ENCODE results near the gene CENPT. TPM values are rescaled to one million over a fixed set of nuclear protein-coding genes. Genes with fewer than 3 reads are reported as not detected.

The CENPT gene
- total and polyA plus RNA-seq, 2 donors (not counting 3 experiments of a cell fraction or from before 2014, with no cell fraction given), result 60.3 to 61.3 TPM

GRCh38 chr16:67814567-67814966 lies 32.9 kb downstream of the CENPT start:
- Histone ChIP-seq H3K4me1 (ENCODE audit: control insufficient read depth, extremely low read depth, insufficient read depth, low read length) (no peaks in the 10 kb centered on the region), H3K9me3 (replicated peaks; ENCODE audit: control insufficient read depth, insufficient read depth, low read length) (no peaks in the 10 kb centered on the region), H3K9me1 (replicated peaks; ENCODE audit: control insufficient read depth, extremely low read depth, insufficient read depth, low read length) (no peaks in the 10 kb centered on the region), H3K27ac (ENCODE audit: insufficient read depth, low read depth, low read length) (no peak overlapping the region), H4K20me1 (replicated peaks; ENCODE audit: control insufficient read depth, extremely low read depth, insufficient read depth, low read length) (no peaks in the 10 kb centered on the region), H3K9ac (replicated peaks; ENCODE audit: extremely low read depth, insufficient read depth, low read length) (no peak overlapping the region), H3K36me3 (ENCODE audit: control insufficient read depth in 2 of 2, extremely low read depth in 1 of 2, insufficient read depth in 2 of 2, low read length in 2 of 2) (no peaks in the 10 kb centered on the region), H2AFZ (ENCODE audit: low read depth, low read length) (no peak overlapping the region), H3K27me3 (ENCODE audit: control insufficient read depth in 2 of 2, insufficient read depth in 2 of 2, low read length in 2 of 2) (no peaks in the 10 kb centered on the region), H3K4me3 (replicated peaks in 1 of 3; ENCODE audit: insufficient read depth in 1 of 3, low read depth in 1 of 3, low read length in 3 of 3) (no peak overlapping the region), H3K4me2 (ENCODE audit: insufficient read depth, low read length) (no peak overlapping the region), H3K79me2 (ENCODE audit: control insufficient read depth, insufficient read depth, low read length) (no peaks in the 10 kb centered on the region)
- TF ChIP-seq EZH2 (IDR thresholded peaks at IDR 0.05; ENCODE audit: borderline replicate concordance, low read depth, low read length, severe bottlenecking) (no peak), POLR2AphosphoS5 (IDR thresholded peaks at IDR 0.05; ENCODE audit: insufficient read depth, low read depth, low read length) (no peak)
- ChIA-PET CTCF (interaction anchor here (0.5 to 3.6 kb wide), 8 partner anchors 12 to 294 kb away, joined by 3 to 64 read pairs (median 29); no protein-coding TSS in a partner anchor), POLR2A (no interaction called here)
- intact Hi-C loops (cut with micrococcal nuclease), result no loop called here
- dilution Hi-C loops (cut with MboI; ENCODE audit: extremely low pct_ligation_motif_present, low sequenced_read_pairs), result no loop called here
- FAIRE-seq (no peak), DNase-seq (ENCODE audit: low read depth, low spot score) (no peak)
- no TSS peak for BruUV-seq (replicated peaks)

GRCh38 chr16:67811899-67812298 lies 35.6 kb downstream of the CENPT start:
- intact Hi-C loops (cut with micrococcal nuclease), result no loop called here
- H3K9me1 ChIP-seq (replicated peaks; ENCODE audit: control insufficient read depth, extremely low read depth, insufficient read depth, low read length), result no peaks in the 10 kb centered on the region
- BruUV-seq (replicated peaks), result no TSS peak
- ChIA-PET POLR2A (interaction anchor here (0.7 kb wide), 1 partner anchor 1157 kb away, joined by 5 read pairs; no protein-coding TSS in a partner anchor), CTCF (interaction anchor here (2.4 kb wide), 1 partner anchor 22 kb away, joined by 5 read pairs; no protein-coding TSS in a partner anchor)
- no peaks in the 10 kb centered on the region for H3K4me1 ChIP-seq (ENCODE audit: control insufficient read depth, extremely low read depth, insufficient read depth, low read length)
- dilution Hi-C loops (cut with MboI; ENCODE audit: extremely low pct_ligation_motif_present, low sequenced_read_pairs), result no loop called here
- no peak overlapping the region for H3K4me3 ChIP-seq (replicated peaks in 1 of 3; ENCODE audit: insufficient read depth in 1 of 3, low read depth in 1 of 3, low read length in 3 of 3)
- no peaks in the 10 kb centered on the region for H3K79me2 ChIP-seq (ENCODE audit: control insufficient read depth, insufficient read depth, low read length)
- no peak for FAIRE-seq
- no peak overlapping the region for H3K27ac ChIP-seq (ENCODE audit: insufficient read depth, low read depth, low read length)
- DNase-seq (ENCODE audit: low read depth, low spot score), result no peak
- H3K4me2 ChIP-seq (ENCODE audit: insufficient read depth, low read length), result no peak overlapping the region
- no peak overlapping the region for H3K9ac ChIP-seq (replicated peaks; ENCODE audit: extremely low read depth, insufficient read depth, low read length)
- no peaks in the 10 kb centered on the region for H3K27me3 ChIP-seq (ENCODE audit: control insufficient read depth in 2 of 2, insufficient read depth in 2 of 2, low read length in 2 of 2)
- H3K36me3 ChIP-seq (ENCODE audit: control insufficient read depth in 2 of 2, extremely low read depth in 1 of 2, insufficient read depth in 2 of 2, low read length in 2 of 2), result no peaks in the 10 kb centered on the region
- no peaks in the 10 kb centered on the region for H4K20me1 ChIP-seq (replicated peaks; ENCODE audit: control insufficient read depth, extremely low read depth, insufficient read depth, low read length)
- TF ChIP-seq POLR2AphosphoS5 (IDR thresholded peaks at IDR 0.05; ENCODE audit: insufficient read depth, low read depth, low read length) (no peak), FOS (IDR thresholded peaks at IDR 0.05; ENCODE audit: borderline replicate concordance, insufficient read depth, low read length) (no peak), JUN (IDR thresholded peaks at IDR 0.05; ENCODE audit: borderline replicate concordance, insufficient read depth, insufficient read length, low read depth) (no peak), CTCF (IDR thresholded peaks at IDR 0.05; ENCODE audit: extremely low read depth in 1 of 2, insufficient read depth in 1 of 2, low read depth in 1 of 2, low read length in 2 of 2) (no peak), GATA2 (IDR thresholded peaks at IDR 0.05; ENCODE audit: insufficient read depth, insufficient read length, low read depth, low read length) (no peak), EZH2 (IDR thresholded peaks at IDR 0.05; ENCODE audit: borderline replicate concordance, low read depth, low read length, severe bottlenecking) (no peak), POLR2A (IDR thresholded peaks at IDR 0.05; ENCODE audit: low read depth, low read length) (no peak), MYC (IDR thresholded peaks at IDR 0.05; ENCODE audit: low read depth, low read length) (no peak)
- TF ChIP-seq, protein P1, sequence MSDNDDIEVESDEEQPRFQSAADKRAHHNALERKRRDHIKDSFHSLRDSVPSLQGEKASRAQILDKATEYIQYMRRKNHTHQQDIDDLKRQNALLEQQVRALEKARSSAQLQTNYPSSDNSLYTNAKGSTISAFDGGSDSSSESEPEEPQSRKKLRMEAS (IDR thresholded peaks at IDR 0.05; ENCODE audit: insufficient read depth, insufficient read length), result no peak
- H2AFZ ChIP-seq (ENCODE audit: low read depth, low read length), result no peak overlapping the region
- no peaks in the 10 kb centered on the region for H3K9me3 ChIP-seq (replicated peaks; ENCODE audit: control insufficient read depth, insufficient read depth, low read length)
